C4-2B (cell line): ENCODE measurements around the gene CCDC91.

ENCODE experiments used
- ZFX ChIP-seq: fragments of 450-650 bp; IDR thresholded peaks from 2 replicates; pipeline ENCODE4 v1.6.1; 2017
- TF ChIP-seq, protein P1 (sequence below): fragments of 450-650 bp; conservative IDR thresholded peaks from 2 replicates; pipeline ENCODE4 v1.5.1; 2017; ENCODE audit warnings: mild to moderate bottlenecking

DNA sequence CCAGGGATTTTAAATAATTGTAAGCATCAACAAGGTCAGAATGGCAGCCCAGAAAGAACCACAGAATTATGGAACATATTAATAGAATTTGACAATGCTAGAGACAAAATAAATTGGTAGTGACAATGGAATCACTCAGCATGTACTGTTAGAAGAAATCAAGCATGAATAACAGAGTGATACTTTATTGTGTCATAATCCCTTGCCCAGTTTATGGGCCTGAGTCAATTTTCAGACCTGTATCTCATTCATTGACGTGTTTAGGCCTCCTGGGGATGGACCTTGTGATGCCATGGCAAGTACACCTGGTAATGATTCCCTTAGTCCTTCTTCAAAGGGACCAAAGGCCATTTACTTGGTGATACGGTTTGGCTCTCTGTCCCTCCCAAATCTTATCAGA, 12.8 kb upstream of the CCDC91 start:
- TF ChIP-seq, protein P1, sequence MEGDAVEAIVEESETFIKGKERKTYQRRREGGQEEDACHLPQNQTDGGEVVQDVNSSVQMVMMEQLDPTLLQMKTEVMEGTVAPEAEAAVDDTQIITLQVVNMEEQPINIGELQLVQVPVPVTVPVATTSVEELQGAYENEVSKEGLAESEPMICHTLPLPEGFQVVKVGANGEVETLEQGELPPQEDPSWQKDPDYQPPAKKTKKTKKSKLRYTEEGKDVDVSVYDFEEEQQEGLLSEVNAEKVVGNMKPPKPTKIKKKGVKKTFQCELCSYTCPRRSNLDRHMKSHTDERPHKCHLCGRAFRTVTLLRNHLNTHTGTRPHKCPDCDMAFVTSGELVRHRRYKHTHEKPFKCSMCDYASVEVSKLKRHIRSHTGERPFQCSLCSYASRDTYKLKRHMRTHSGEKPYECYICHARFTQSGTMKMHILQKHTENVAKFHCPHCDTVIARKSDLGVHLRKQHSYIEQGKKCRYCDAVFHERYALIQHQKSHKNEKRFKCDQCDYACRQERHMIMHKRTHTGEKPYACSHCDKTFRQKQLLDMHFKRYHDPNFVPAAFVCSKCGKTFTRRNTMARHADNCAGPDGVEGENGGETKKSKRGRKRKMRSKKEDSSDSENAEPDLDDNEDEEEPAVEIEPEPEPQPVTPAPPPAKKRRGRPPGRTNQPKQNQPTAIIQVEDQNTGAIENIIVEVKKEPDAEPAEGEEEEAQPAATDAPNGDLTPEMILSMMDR = no peak
- TF ChIP-seq ZFX = no peak
